K562 (cell line): ENCODE measurements around the gene RPS10. TPM values are rescaled to one million over a fixed set of nuclear protein-coding genes. Genes with fewer than 3 reads are reported as not detected.

Source experiments
- ATAC-seq: fragments of 200-7000 bp; cut with Tn5 transposase; 3 replicates; pipeline ENCODE4 v1.9.1; 2020; ENCODE audit warnings: moderate library complexity
- BruUV-seq: library from RNA; stranded (reverse); fragments of 400-500 nt; replicated peaks from 2 replicates; lab custom pipeline; 2021; lab: Mats Ljungman, UMichigan
- CTCF ChIA-PET: fragments of 300-600 bp; formaldehyde crosslinking; extraction: SDS; loops from one replicate; lab custom pipeline; 2021; ENCODE audit warnings: low intra/inter-chr PET ratio; lab: Yijun Ruan, JAX
- POLR2A ChIA-PET: fragments of 300-600, 350-650 bp; sonication (Branson Sonifier 250); formaldehyde crosslinking; extraction: SDS; loops from one replicate; lab custom pipeline; 2021; ENCODE audit warnings: antibody characterized with exemption, inconsistent platforms; lab: Yijun Ruan, JAX
- DNase-seq, 4 experiments: peaks; one replicate each; pipeline versions ENCODE4 v3.0.0 to v3.0.0-alpha.2; 2011 to 2018; ENCODE audit warnings: low spot score in 3 of 4, mixed read lengths in 3 of 4; ENCODE audit errors: extremely low read depth in 1 of 4
- FAIRE-seq: peaks from 2 replicates; lab custom pipeline; 2011; peaks lifted over from hg19 to GRCh38; lab: Jason Lieb, UNC
- H2AFZ ChIP-seq: 2 replicates; pipeline ENCODE4 v1.6.0; 2011; ENCODE audit warnings: low read depth, low read length, control low read depth, inconsistent platforms
- H3K27ac ChIP-seq: fragments of 200-600 bp; 3 replicates; pipeline ENCODE4 v1.8.0; 2011; ENCODE audit warnings: low read depth, mild to moderate bottlenecking, control low read depth, inconsistent platforms, low read length, moderate library complexity, mixed read lengths; ENCODE audit errors: extremely low read depth
- H3K27me3 ChIP-seq, 2 experiments: fragments of 300-600 bp in 1 of 2; 2 replicates in 1 of 2; 3 replicates in 1 of 2; pipeline versions ENCODE4 v1.6.0 to v1.8.0; 2011; ENCODE audit warnings: inconsistent platforms in 2 of 2, low read length in 2 of 2, mild to moderate bottlenecking in 1 of 2, mixed read lengths in 1 of 2, moderate library complexity in 1 of 2; ENCODE audit not compliant: control insufficient read depth in 2 of 2, insufficient read depth in 2 of 2
- H3K36me3 ChIP-seq: fragments of 300-600 bp; 3 replicates; pipeline ENCODE4 v1.8.0; 2011; ENCODE audit warnings: mild to moderate bottlenecking, low read length, inconsistent platforms; ENCODE audit not compliant: control insufficient read depth, insufficient read depth
- H3K4me1 ChIP-seq, 2 experiments: fragments of 200-600 bp in 1 of 2; replicated peaks in 1 of 2; 2 replicates in 1 of 2; 3 replicates in 1 of 2; pipeline versions ENCODE4 v1.5.1 to v1.8.0; 2011; ENCODE audit warnings: inconsistent platforms in 2 of 2, low read length in 2 of 2, mild to moderate bottlenecking in 1 of 2, mixed read lengths in 1 of 2, moderate library complexity in 1 of 2; ENCODE audit not compliant: control insufficient read depth in 2 of 2, insufficient read depth in 2 of 2
- H3K4me2 ChIP-seq: 2 replicates; pipeline ENCODE4 v1.6.1; 2011; ENCODE audit warnings: low read length, control low read depth, inconsistent platforms, mixed read lengths; ENCODE audit not compliant: insufficient read depth
- H3K4me3 ChIP-seq: fragments of 200-600 bp; sonication (generic), shearing (Covaris generic); 2 replicates; pipeline ENCODE4 v1.5.1; 2016; ENCODE audit warnings: control low read depth, inconsistent platforms
- H3K79me2 ChIP-seq: fragments of 200-600 bp; 3 replicates; pipeline ENCODE4 v1.8.0; 2011; ENCODE audit warnings: low read length, inconsistent platforms; ENCODE audit not compliant: control insufficient read depth, insufficient read depth
- H3K9ac ChIP-seq, 2 experiments: 2 replicates each; pipeline versions ENCODE4 v1.6.0 to v1.6.1; 2011; ENCODE audit warnings: low read depth in 2 of 2, low read length in 2 of 2, control low read depth in 1 of 2, inconsistent platforms in 1 of 2, mild to moderate bottlenecking in 1 of 2, mixed read lengths in 1 of 2; ENCODE audit not compliant: insufficient read depth in 1 of 2
- H3K9me1 ChIP-seq: one replicate; pipeline ENCODE4 v1.6.0; 2011; ENCODE audit warnings: inconsistent platforms, mild to moderate bottlenecking, low read length, moderate library complexity; ENCODE audit not compliant: control insufficient read depth, insufficient read depth
- H3K9me3 ChIP-seq: replicated peaks from 2 replicates; pipeline ENCODE4 v1.5.1; 2011; ENCODE audit warnings: low read depth, low read length, inconsistent platforms; ENCODE audit not compliant: control insufficient read depth, insufficient read depth
- H4K20me1 ChIP-seq: replicated peaks from 2 replicates; pipeline ENCODE4 v1.6.1; 2011; ENCODE audit warnings: low read length, inconsistent platforms, mixed read lengths; ENCODE audit not compliant: control insufficient read depth, insufficient read depth
- DACH1 ChIP-seq: fragments of 450-650 bp; IDR thresholded peaks from 2 replicates; pipeline ENCODE4 v1.6.1; 2018; ENCODE audit not compliant: partially characterized antibody
- FOXO4 ChIP-seq: fragments of 450-650 bp; formaldehyde crosslinking; IDR thresholded peaks from 2 replicates; pipeline ENCODE4 v1.4.0; 2020; ENCODE audit warnings: mild to moderate bottlenecking, moderate library complexity
- GTF3C2 ChIP-seq: IDR thresholded peaks from 3 replicates; pipeline ENCODE4 v1.6.1; 2011; ENCODE audit warnings: borderline replicate concordance, mild to moderate bottlenecking, moderate library complexity; ENCODE audit not compliant: insufficient read length; ENCODE audit errors: extremely low read depth
- HDAC8 ChIP-seq: fragments of 450-650 bp; IDR thresholded peaks from 2 replicates; pipeline ENCODE4 v1.6.1; 2016; ENCODE audit warnings: mild to moderate bottlenecking, missing genetic modification characterization, moderate library complexity, missing compliant biosample characterization
- MTF1 ChIP-seq: fragments of 250-450 bp; sonication (Bioruptor Pico); IDR thresholded peaks from 2 replicates; pipeline ENCODE4 v1.9.0; 2021; ENCODE audit warnings: moderate library complexity, mild to moderate bottlenecking, inconsistent platforms, borderline replicate concordance
- NR2C2 ChIP-seq, 2 experiments: fragments of 200-800 bp in 1 of 2; sonication (Bioruptor generic) in 1 of 2; sonication (generic) in 1 of 2; formaldehyde crosslinking in 1 of 2; IDR thresholded peaks; 2 replicates each; pipeline versions ENCODE4 v1.6.1 to v1.8.0; 2016 to 2022; ENCODE audit warnings: mild to moderate bottlenecking in 1 of 2, missing compliant biosample characterization in 1 of 2, missing genetic modification characterization in 1 of 2, missing genetic modification reagents in 1 of 2
- RBM34 ChIP-seq: fragments of 200-400 bp; formaldehyde crosslinking; IDR thresholded peaks from 2 replicates; pipeline ENCODE4 v1.6.1; 2018; ENCODE audit warnings: low read length, borderline replicate concordance; ENCODE audit not compliant: insufficient read depth
- ZNF280A ChIP-seq: fragments of 450-650 bp; IDR thresholded peaks from 2 replicates; pipeline ENCODE4 v1.6.1; 2018; ENCODE audit warnings: mild to moderate bottlenecking, low read depth; ENCODE audit not compliant: partially characterized antibody
- WGBS: fragments of 100-300 bp; shearing (Covaris generic); methylation state at CpG from one replicate; pipeline ENCODE4 v1.1.6; 2016; ENCODE audit warnings: low coverage, mixed read lengths; ENCODE audit not compliant: insufficient coverage; ENCODE audit errors: missing lambda C conversion rate; 5-methylcytosine and 5-hydroxymethylcytosine counted together
- in situ Hi-C: fragments of 300-500 bp; cut with MboI; formaldehyde crosslinking; loops from 4 replicates; pipeline ENCODE4 v1.15.0; 2018; ENCODE audit warnings: inconsistent platforms, mixed read lengths
- intact Hi-C: fragments of 100-400 bp; cut with micrococcal nuclease; formaldehyde crosslinking; loops from 2 replicates; pipeline ENCODE4 v1.14.2; 2022
- polyA plus RNA-seq, 8 experiments: library from polyadenylated mRNA; depleted of rRNA in 4 of 8; stranded (reverse) in 5 of 8; unstranded in 3 of 8; fragments of >200 nt; fragmentation: Nextera tagmentation in 2 of 8; fragmentation: Illumina TruSeq in 1 of 8; extraction: Ambion mirVana in 2 of 8; extraction: Trizol in 1 of 8; gene quantifications; 2 replicates each; pipeline versions ENCODE4 v1.2.1 to v1.2.3, GENCODE V29; 2011 to 2014; ENCODE audit warnings: inconsistent platforms in 1 of 8, missing spikeins in 1 of 8
- total RNA-seq, 7 experiments: library from RNA; depleted of rRNA in 6 of 7; stranded (reverse); fragments of >200 nt in 6 of 7; fragmentation: Illumina TruSeq in 2 of 7; extraction: Trizol in 2 of 7; gene quantifications; 2 replicates each; pipeline versions ENCODE4 v1.2.1 to v1.2.3, GENCODE V29; 2011 to 2021; ENCODE audit warnings: low replicate concordance in 1 of 7

Gene RPS10
- total and polyA plus RNA-seq, 9 of the 15 experiments (the other 6 are each of a cell fraction or from before 2014, with no cell fraction given) = 2,680 to 5,251 (median 3,876) TPM

DNA sequence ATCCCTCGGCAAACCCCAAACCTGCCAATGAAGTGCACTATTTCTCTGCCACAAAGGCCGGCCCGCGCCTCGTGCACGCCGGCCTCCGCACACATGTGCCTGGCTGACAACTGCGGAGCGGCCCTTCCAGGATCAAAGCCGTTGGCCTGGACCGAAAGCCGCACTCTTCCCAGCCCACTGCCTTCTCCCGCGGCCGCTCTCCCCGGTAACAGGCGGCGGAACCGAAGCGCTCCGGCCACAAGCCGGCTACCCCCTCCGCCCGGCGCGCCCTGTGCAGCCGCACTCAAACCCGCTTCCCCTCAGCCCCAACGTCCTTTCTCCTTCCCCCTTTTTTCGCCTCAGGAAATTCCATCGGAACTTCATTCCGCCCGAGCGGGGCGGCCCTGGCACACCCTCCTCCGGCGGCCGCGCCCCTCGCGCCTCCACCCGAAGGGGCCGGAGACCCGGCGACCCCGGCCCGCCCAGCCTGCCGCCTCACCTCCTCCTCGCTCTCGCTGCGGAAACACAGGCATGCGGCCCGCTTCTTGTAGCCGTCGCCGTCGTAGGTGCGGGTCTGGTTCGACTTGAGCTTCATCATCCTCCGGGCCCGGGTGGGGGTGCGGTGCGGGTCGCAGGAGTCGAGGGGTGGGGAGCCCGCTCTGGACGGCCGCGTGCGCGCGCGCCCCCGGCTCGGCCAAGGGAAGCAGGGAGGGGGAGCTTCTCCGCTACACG lies 33.9 kb downstream of the RPS10 start (continued):
- TF ChIP-seq ZNF280A = no peak
- TF ChIP-seq, all 486 proteins: peak for 114

DNA sequence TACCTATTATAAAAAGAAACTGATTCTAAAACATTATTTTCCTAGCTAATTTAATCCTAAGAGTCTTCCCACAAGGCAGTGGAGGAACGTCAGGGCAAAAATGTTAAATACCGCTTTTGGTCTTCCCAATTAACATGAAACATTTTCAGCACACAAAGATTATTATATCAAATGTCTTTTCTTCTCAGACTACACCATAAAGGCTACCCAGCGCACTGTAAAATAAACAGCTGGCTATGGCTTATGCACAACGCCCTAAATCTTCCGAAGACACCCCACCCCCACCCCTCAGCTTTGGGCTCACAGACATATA lies 34.4 kb downstream of the RPS10 start:
- H3K4me1 ChIP-seq = peaks cover 19 to 23% of the 10 kb centered on the region in 2 experiments; a peak in 4 of 5 replicates
- in situ Hi-C loops = no loop called here
- H3K27me3 ChIP-seq = no peaks in the 10 kb centered on the region
- no peaks in the 10 kb centered on the region; the same call in 1 of the 2 replicates for H3K9me3 ChIP-seq
- ChIA-PET CTCF (interaction anchor here (0.7 to 3.1 kb wide), 2 partner anchors 142 to 204 kb away, joined by 3 to 15 read pairs; partner anchors contain the start of gene SMIM29), POLR2A (interaction anchor here (0.7 to 2.2 kb wide), 12 partner anchors 9 to 168 kb away, joined by 3 to 9 read pairs (median 4); no protein-coding TSS in a partner anchor)
- intact Hi-C loops = loop anchor here (2.0 to 10.0 kb wide), 2 partner anchors 67 to 117 kb away; no protein-coding TSS in a partner anchor
- H3K79me2 ChIP-seq = peaks cover 66% of the 10 kb centered on the region
- no peaks in the 10 kb centered on the region; the same call in 1 of the 2 replicates for H4K20me1 ChIP-seq
- H3K27ac ChIP-seq = peak overlapping the region; percentile 96
- peak overlapping the region; percentile 91 for H3K4me3 ChIP-seq
- BruUV-seq = no TSS peak
- ATAC-seq = no peak; the same call in 2 of the 3 replicates
- H2AFZ ChIP-seq = peak overlapping the region; percentile 69
- peak overlapping the region; percentile 91 for H3K4me2 ChIP-seq
- no peak for FAIRE-seq
- no peak for DNase-seq
- H3K9ac ChIP-seq = peak overlapping the region; percentile 85 to 96
- no peaks in the 10 kb centered on the region for H3K9me1 ChIP-seq
- peaks cover 14% of the 10 kb centered on the region; the same call in 1 of the 3 replicates for H3K36me3 ChIP-seq
- 0% methylated on average over 5 of the region's 5 CpGs for WGBS
- TF ChIP-seq RBM34 (no peak), NR2C2 (CRISPR knock-in tag; IDR thresholded peaks at IDR 0.05) (no peak), NR2C2 (tag; IDR thresholded peaks at IDR 0.05) (0 out of 2 replicates have a peak, but pooled peaks have one; percentile 5), GTF3C2 (no peak), DACH1 (peak; percentile 50), FOXO4 (CRISPR knock-in tag) (no peak), MTF1 (CRISPR knock-in tag) (no peak), HDAC8 (tag) (no peak)
